ENCODE data around the gene SERPINH1. TPM values are rescaled to one million over a fixed set of nuclear protein-coding genes. Genes with fewer than 3 reads are reported as not detected.

SERPINH1 gene
- total RNA-seq, 2 experiments from 2014 or later = 20.3 to 23.1 TPM

GRCh38 chr11:75547177-75547576 is 14.9 kb upstream of the SERPINH1 start:
- H3K27ac Mint-ChIP-seq = no peak overlapping the region
- peaks cover 2% of the 10 kb centered on the region for H3K4me1 Mint-ChIP-seq

GRCh38 chr11:75547617-75548058 is 14.4 kb upstream of the SERPINH1 start:
- Mint-ChIP-seq H3K9me3 (ENCODE audit: low read depth) (no peaks in the 10 kb centered on the region), H3K36me3 (ENCODE audit: low read depth) (no peaks in the 10 kb centered on the region), H3K4me1 (peaks cover 2% of the 10 kb centered on the region), H3K27me3 (peaks cover 2% of the 10 kb centered on the region), H3K4me3 (no peak overlapping the region), H3K27ac (no peak overlapping the region)
- ATAC-seq (peak; percentile 59), DNase-seq (peak; percentile 62)
- ChIA-PET POLR2A (no interaction called here), CTCF (interaction anchor here (1.0 to 1.9 kb wide), 2 partner anchors 14 to 51 kb away, joined by 3 to 4 read pairs; partner anchors contain the start of gene SERPINH1)
- intact Hi-C loops (cut with DNase I, micrococcal nuclease) = loop anchor here in 1 of 2 experiments (2.0 kb wide), 1 partner anchor 29 kb away; no protein-coding TSS in a partner anchor

More at GRCh38 chr11:75547177-75547576, 14.9 kb upstream of the SERPINH1 start:
- ATAC-seq = no peak
- Mint-ChIP-seq H3K36me3 (ENCODE audit: low read depth) (no peaks in the 10 kb centered on the region), H3K4me3 (no peak overlapping the region), H3K9me3 (ENCODE audit: low read depth) (no peaks in the 10 kb centered on the region), H3K27me3 (peaks cover 2% of the 10 kb centered on the region)
- ChIA-PET CTCF (interaction anchor here (0.6 to 1.9 kb wide), 5 partner anchors 14 to 51 kb away, joined by 3 to 6 read pairs (median 3); partner anchors contain the start of gene SERPINH1), POLR2A (no interaction called here)
- intact Hi-C loops (cut with DNase I, micrococcal nuclease) = loop anchor here in 1 of 2 experiments (2.0 kb wide), 1 partner anchor 30 kb away; no protein-coding TSS in a partner anchor
- no peak for DNase-seq

GRCh38 chr11:75548595-75549272 is 13.3 kb upstream of the SERPINH1 start:
- Mint-ChIP-seq H3K27me3 (peaks cover 2% of the 10 kb centered on the region), H3K9me3 (ENCODE audit: low read depth) (no peaks in the 10 kb centered on the region), H3K36me3 (ENCODE audit: low read depth) (no peaks in the 10 kb centered on the region), H3K4me3 (no peak overlapping the region), H3K27ac (no peak overlapping the region), H3K4me1 (peaks cover 2% of the 10 kb centered on the region)
- ATAC-seq = no peak
- DNase-seq = no peak
- ChIA-PET POLR2A (no interaction called here), CTCF (interaction anchor here (1.0 to 1.5 kb wide), 3 partner anchors 12 to 26 kb away, joined by 4 to 6 read pairs (median 4); no protein-coding TSS in a partner anchor)
- intact Hi-C loops (cut with DNase I, micrococcal nuclease) = no loop called here

- CTCF ChIA-PET = interaction anchor here (0.6 to 1.5 kb wide), 4 partner anchors 11 to 1136 kb away, joined by 3 to 6 read pairs (median 4); no protein-coding TSS in a partner anchor
- H3K27me3 Mint-ChIP-seq = peaks cover 2% of the 10 kb centered on the region
- POLR2A ChIA-PET = no interaction called here
- H3K36me3 Mint-ChIP-seq (ENCODE audit: low read depth) = no peaks in the 10 kb centered on the region
- intact Hi-C loops (cut with DNase I, micrococcal nuclease) = no loop called here
- DNase-seq (no peak), ATAC-seq (peak; percentile 67)
- peaks cover 2% of the 10 kb centered on the region for H3K4me1 Mint-ChIP-seq
- H3K9me3 Mint-ChIP-seq (ENCODE audit: low read depth) = no peaks in the 10 kb centered on the region
- H3K4me3 Mint-ChIP-seq = no peak overlapping the region
- no peak overlapping the region for H3K27ac Mint-ChIP-seq
Measured at GRCh38 chr11:75549370-75549958, 12.6 kb upstream of the SERPINH1 start.

GRCh38 chr11:75553182-75553581 is 8.9 kb upstream of the SERPINH1 start:
- POLR2A ChIA-PET = interaction anchor here (0.9 kb wide), 1 partner anchor 9 kb away, joined by 4 read pairs; the partner anchor contains the start of gene SERPINH1
- CTCF ChIA-PET = interaction anchor here (1.0 to 1.4 kb wide), 4 partner anchors 69 to 273 kb away, joined by 3 to 5 read pairs (median 3); partner anchors contain the start of gene MAP6
- DNase-seq (no peak), ATAC-seq (no peak)
- Mint-ChIP-seq H3K4me1 (peaks cover 2% of the 10 kb centered on the region), H3K9me3 (ENCODE audit: low read depth) (no peaks in the 10 kb centered on the region), H3K36me3 (ENCODE audit: low read depth) (no peaks in the 10 kb centered on the region), H3K4me3 (no peak overlapping the region), H3K27me3 (no peaks in the 10 kb centered on the region), H3K27ac (no peak overlapping the region)
- intact Hi-C loops (cut with DNase I, micrococcal nuclease) = no loop called here

GRCh38 chr11:75553889-75554257 is 8.2 kb upstream of the SERPINH1 start:
- no peak overlapping the region for H3K27ac Mint-ChIP-seq
- intact Hi-C loops (cut with DNase I, micrococcal nuclease) = no loop called here
- H3K9me3 Mint-ChIP-seq (ENCODE audit: low read depth) = no peaks in the 10 kb centered on the region
- no peaks in the 10 kb centered on the region for H3K36me3 Mint-ChIP-seq (ENCODE audit: low read depth)
- DNase-seq (no peak), ATAC-seq (no peak)
- no peaks in the 10 kb centered on the region for H3K27me3 Mint-ChIP-seq
- ChIA-PET CTCF (interaction anchor here (1.0 to 1.4 kb wide), 5 partner anchors 69 to 274 kb away, joined by 3 to 5 read pairs (median 3); partner anchors contain the start of gene MAP6), POLR2A (interaction anchor here (0.9 kb wide), 1 partner anchor 9 kb away, joined by 4 read pairs; the partner anchor contains the start of gene SERPINH1)
- peaks cover 2% of the 10 kb centered on the region for H3K4me1 Mint-ChIP-seq
- H3K4me3 Mint-ChIP-seq = no peak overlapping the region

GRCh38 chr11:75554258-75555022 is 7.6 kb upstream of the SERPINH1 start:
- DNase-seq (no peak), ATAC-seq (no peak)
- ChIA-PET POLR2A (interaction anchor here (0.9 kb wide), 1 partner anchor 8 kb away, joined by 4 read pairs; the partner anchor contains the start of gene SERPINH1), CTCF (interaction anchor here (1.0 to 1.4 kb wide), 4 partner anchors 68 to 275 kb away, joined by 3 to 5 read pairs (median 4); no protein-coding TSS in a partner anchor)
- H3K36me3 Mint-ChIP-seq (ENCODE audit: low read depth) = no peaks in the 10 kb centered on the region
- H3K27me3 Mint-ChIP-seq = no peaks in the 10 kb centered on the region
- H3K9me3 Mint-ChIP-seq (ENCODE audit: low read depth) = no peaks in the 10 kb centered on the region
- H3K27ac Mint-ChIP-seq = no peak overlapping the region
- intact Hi-C loops (cut with DNase I, micrococcal nuclease) = no loop called here
- no peaks in the 10 kb centered on the region for H3K4me1 Mint-ChIP-seq
- H3K4me3 Mint-ChIP-seq = no peak overlapping the region

- Mint-ChIP-seq H3K27ac (no peak overlapping the region), H3K36me3 (ENCODE audit: low read depth) (no peaks in the 10 kb centered on the region), H3K4me3 (no peak overlapping the region), H3K9me3 (ENCODE audit: low read depth) (no peaks in the 10 kb centered on the region), H3K4me1 (no peaks in the 10 kb centered on the region), H3K27me3 (no peaks in the 10 kb centered on the region)
- intact Hi-C loops (cut with DNase I, micrococcal nuclease) = no loop called here
- ChIA-PET CTCF (no interaction called here), POLR2A (no interaction called here)
- DNase-seq = no peak
- no peak for ATAC-seq
Measured at GRCh38 chr11:75555079-75555811, 6.8 kb upstream of the SERPINH1 start.

- ATAC-seq (no peak), DNase-seq (no peak)
- Mint-ChIP-seq H3K27ac (no peak overlapping the region), H3K36me3 (ENCODE audit: low read depth) (no peaks in the 10 kb centered on the region), H3K4me3 (no peak overlapping the region), H3K27me3 (no peaks in the 10 kb centered on the region), H3K4me1 (peaks cover 7% of the 10 kb centered on the region), H3K9me3 (ENCODE audit: low read depth) (no peaks in the 10 kb centered on the region)
- POLR2A ChIA-PET = no interaction called here
- intact Hi-C loops (cut with DNase I, micrococcal nuclease) = no loop called here
- CTCF ChIA-PET = interaction anchor here (0.6 kb wide), 1 partner anchor 310 kb away, joined by 3 read pairs; no protein-coding TSS in a partner anchor
Measured at GRCh38 chr11:75556275-75556674, 5.8 kb upstream of the SERPINH1 start.

- Mint-ChIP-seq H3K9me3 (ENCODE audit: low read depth) (no peaks in the 10 kb centered on the region), H3K4me1 (peaks cover 14% of the 10 kb centered on the region), H3K27ac (no peak overlapping the region), H3K27me3 (no peaks in the 10 kb centered on the region), H3K36me3 (ENCODE audit: low read depth) (no peaks in the 10 kb centered on the region), H3K4me3 (no peak overlapping the region)
- CTCF ChIA-PET = interaction anchor here (1.1 kb wide), 1 partner anchor 17 kb away, joined by 3 read pairs; no protein-coding TSS in a partner anchor
- intact Hi-C loops (cut with DNase I, micrococcal nuclease) = no loop called here
- POLR2A ChIA-PET = no interaction called here
- no peak for ATAC-seq
- DNase-seq = no peak
Measured at GRCh38 chr11:75557666-75558494, 4.2 kb upstream of the SERPINH1 start.
